Cortex of kidney (tissue), 1 donor: ENCODE measurements around the gene MYOG.

Source experiments
- DNase-seq: peaks from one replicate; lab custom pipeline; 2025; lab: John Stamatoyannopoulos, UW

The MYOG gene

GRCh38 chr1:203090421-203091198 lies 4.8 kb upstream of the MYOG start:
- no peak for DNase-seq

DNA sequence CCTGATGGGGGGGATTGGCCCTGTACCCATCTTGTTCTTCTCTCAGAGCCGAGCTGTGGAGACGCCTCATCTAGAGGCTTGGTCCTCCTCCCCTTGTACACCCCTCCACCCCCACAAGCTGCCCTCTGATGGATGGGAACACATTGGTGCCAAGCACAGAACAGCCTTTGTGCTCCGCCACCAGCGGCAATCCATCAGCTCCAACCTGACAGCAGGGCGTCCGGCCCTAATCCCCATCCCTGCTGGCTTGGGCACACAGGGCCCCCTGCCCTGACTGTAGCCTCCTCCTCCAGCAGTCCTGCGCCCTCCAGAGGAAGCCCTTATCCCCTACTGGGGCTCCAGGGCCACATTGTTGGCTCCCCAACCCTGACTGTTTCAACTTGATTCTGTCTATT lies 3.8 kb upstream of the MYOG start:
- no peak for DNase-seq

- no peak for DNase-seq
Measured at GRCh38 chr1:203089001-203089650, 3.3 kb upstream of the MYOG start.

GRCh38 chr1:203088441-203088840 lies 2.6 kb upstream of the MYOG start:
- no peak for DNase-seq

GRCh38 chr1:203086992-203087763 lies 1.4 kb upstream of the MYOG start:
- DNase-seq: no peak

DNA sequence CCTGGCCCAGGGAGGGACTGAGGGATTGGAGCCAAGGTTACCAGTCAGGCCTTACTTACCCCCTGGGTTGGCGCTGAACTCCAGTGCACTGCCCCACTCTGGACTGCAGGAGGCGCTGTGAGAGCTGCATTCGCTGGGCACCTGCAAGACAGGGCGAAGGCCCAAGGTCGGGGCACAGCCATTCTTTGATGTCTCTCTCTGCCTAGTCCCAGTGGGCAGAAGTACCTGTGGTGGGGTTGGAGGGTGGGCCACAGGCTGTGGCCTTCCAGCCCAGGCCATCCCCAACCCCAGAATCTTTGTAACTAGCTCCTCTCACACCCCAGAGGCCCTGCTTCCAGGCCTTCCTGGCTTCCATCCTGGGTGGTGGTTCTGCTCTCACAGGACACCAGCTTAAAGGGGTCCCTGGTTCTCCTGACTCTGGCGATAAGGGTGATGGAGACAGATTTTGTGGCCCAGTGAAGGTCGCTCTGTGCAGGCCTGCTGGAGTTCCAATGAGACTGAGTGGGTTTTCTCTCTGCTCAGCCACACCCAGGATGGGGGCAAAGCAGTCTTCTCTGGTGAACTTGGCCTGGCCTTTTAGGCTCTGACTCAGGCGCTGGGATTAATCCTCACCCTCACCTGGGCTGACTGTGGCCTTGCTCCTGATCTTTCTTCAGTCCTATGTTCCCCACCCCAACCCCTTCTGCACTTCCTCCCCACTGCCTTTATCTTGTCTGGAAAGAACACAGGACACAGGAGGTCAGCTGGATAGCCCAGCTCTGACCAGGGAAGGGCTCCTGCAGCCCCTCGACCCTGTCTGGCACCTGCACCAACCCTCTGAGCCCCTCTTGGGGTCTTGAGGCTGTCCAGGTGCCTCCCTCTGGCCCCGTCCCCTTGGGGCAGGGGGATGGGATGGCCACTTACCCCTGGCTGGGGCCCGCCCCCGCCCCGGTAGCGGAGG lies 954 bp downstream of the MYOG start:
- DNase-seq: no peak

GRCh38 chr1:203083463-203083921 lies 2.3 kb downstream of the MYOG start:
- no peak for DNase-seq

GRCh38 chr1:203082571-203083462 lies 3.0 kb downstream of the MYOG start:
- DNase-seq: no peak

DNA sequence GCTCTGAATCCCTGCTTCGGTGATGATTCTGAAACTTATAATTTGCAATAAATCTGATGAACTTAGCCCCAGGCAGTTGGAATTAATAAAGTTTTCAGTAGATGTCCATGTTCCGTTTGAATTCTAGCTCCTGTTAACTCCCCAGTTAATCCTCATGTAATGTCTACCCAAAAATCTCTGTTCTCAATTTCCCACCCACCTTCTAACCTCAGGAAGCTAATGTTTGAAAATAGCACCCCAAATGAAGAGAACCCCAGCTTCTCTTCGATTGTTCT lies 3.6 kb downstream of the MYOG start:
- DNase-seq: no peak

- no peak for DNase-seq
Measured at GRCh38 chr1:203081465-203082230, 4.2 kb downstream of the MYOG start.

GRCh38 chr1:203080456-203080855 lies 5.4 kb downstream of the MYOG start:
- no peak for DNase-seq

DNA sequence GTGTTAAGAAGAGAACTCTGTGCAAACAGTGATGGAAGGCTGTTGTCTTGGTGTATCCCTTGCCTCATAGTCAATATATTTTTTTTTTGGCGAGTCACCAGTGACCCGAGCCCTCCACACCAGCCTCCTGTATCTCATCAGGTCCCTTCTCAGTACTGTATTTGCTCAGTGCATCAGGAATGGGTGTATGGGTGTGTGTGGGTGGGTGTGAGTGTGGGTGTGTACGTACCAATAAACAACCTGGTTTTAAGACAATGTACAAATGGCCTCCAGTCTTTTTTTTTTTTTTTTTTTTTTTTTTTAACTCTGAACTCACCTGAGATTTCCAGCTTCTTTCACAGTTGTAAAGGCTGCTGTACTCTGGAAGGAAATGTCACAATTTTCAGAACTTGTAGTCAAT lies 7.3 kb downstream of the MYOG start:
- DNase-seq: no peak

- DNase-seq: no peak
Measured at GRCh38 chr1:203077956-203078355, 7.9 kb downstream of the MYOG start.

DNA sequence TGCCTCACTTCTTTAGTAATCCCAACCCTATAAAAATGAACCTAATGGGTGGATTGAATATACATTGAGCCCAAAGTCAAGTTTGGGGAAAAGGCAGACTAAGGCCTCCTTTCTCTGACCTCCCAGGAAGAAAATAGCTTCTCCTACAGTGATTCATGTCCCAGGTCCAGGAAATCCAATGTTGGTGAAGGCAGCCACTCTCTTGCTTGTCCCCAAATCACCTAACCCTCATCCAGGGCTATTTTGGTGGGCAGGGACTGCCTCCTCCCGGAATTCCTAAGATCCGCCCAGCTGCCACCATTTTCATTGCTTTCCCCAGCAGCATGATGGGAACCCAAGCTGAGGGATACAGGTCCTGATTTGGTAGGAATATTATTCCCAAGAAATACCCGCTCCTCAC lies 8.4 kb downstream of the MYOG start:
- no peak for DNase-seq

DNA sequence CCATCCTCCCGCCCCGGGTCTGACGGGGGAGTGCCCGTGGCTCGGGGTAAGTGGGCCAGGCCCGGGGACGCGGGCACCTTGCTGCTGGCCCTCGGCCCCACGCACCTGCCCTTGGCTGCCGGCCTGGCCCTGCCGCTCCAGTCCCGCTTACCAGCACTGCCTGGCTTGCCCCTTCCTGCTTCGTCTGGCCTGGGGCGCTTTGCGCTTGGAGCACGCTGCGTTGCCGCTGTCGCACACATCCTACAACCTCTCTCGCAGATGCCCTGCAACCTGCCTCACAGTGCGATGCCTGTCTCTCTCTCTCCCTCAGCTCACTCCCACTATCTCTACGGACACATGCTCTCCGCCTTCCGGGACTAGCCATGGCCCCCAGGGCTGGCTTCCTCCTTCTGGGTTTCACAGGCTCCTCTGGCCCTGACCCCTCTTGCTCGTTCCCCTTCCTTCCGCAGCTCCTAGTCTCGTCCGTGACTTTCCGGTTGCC lies 9.7 kb downstream of the MYOG start:
- no peak for DNase-seq

- no peak for DNase-seq
Measured at GRCh38 chr1:203075236-203076030, 10.4 kb downstream of the MYOG start.

DNA sequence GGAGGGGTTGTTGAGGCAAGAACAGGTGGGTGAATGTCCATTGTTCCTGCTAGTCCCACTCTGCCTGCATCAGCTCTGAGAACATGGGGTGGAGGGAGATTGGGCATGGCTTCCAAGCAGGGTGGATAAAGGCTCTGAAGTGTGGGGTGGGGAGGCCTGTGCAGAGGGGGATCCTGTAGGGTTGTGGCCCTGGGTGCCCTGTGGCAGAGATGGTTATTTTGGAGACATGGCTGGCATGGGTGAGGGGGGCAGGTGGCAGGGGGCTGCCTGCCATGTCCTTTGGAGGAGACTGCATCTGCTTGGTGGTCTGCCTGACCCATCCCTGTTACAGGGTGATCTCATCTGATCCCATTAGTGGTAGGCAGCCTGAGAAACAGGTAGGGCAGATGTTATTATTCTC lies 11.2 kb downstream of the MYOG start:
- DNase-seq: no peak

DNA sequence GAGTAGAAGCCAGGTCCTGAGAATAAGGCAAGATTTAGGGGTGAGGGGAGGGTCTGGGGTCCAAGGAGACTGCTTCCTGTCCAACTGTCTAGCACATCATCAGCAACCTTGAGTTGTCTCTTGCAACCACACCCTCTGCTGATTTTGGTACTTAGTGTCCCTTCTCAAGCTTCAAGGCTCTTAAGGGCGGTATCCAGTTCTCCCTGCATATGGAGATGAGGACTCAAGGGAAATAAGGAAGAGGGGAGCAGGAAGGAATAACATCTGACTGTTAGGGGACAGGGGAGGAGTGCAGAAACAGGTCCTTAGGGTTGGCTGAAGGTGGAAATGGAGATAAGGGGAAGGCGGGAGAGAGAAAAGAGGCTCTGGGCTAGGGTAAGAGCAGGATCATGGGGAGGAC lies 12.3 kb downstream of the MYOG start:
- no peak for DNase-seq

GRCh38 chr1:203072911-203073310 lies 12.9 kb downstream of the MYOG start:
- no peak for DNase-seq
